Chondrocyte (in vitro differentiated cells): ENCODE results near the gene DHRS12. TPM values are rescaled to one million over a fixed set of nuclear protein-coding genes. Genes with fewer than 3 reads are reported as not detected.

Experiments used
- DNase-seq: peaks from one replicate; pipeline ENCODE4 v3.0.0; 2021; ENCODE audit warnings: mixed read lengths, low spot score
- H3K27ac Mint-ChIP-seq: one replicate; pipeline ENCODE4 v1.8.0; 2021; ENCODE audit warnings: mild to moderate bottlenecking, moderate library complexity, mixed read lengths; ENCODE audit not compliant: unreplicated experiment
- H3K27me3 Mint-ChIP-seq: 2 replicates; pipeline ENCODE4 v1.8.0; 2021; ENCODE audit warnings: low read depth, mixed read lengths
- H3K36me3 Mint-ChIP-seq: 2 replicates; pipeline ENCODE4 v1.8.0; 2021; ENCODE audit warnings: low read depth, mixed read lengths
- H3K4me1 Mint-ChIP-seq: 2 replicates; pipeline ENCODE4 v1.8.0; 2021; ENCODE audit warnings: low read depth, mild to moderate bottlenecking, mixed read lengths
- H3K4me3 Mint-ChIP-seq: one replicate; pipeline ENCODE4 v1.8.0; 2021; ENCODE audit warnings: mild to moderate bottlenecking, moderate library complexity, mixed read lengths; ENCODE audit not compliant: unreplicated experiment
- H3K9me3 Mint-ChIP-seq: 2 replicates; pipeline ENCODE4 v1.8.0; 2021; ENCODE audit warnings: low read depth, mixed read lengths
- total RNA-seq: library from RNA; stranded (reverse); gene quantifications from 3 replicates; pipeline ENCODE4 v1.2.1, GENCODE V29; 2021
- TF ChIP-seq, protein P1 (sequence below): fragments of 200-600 bp; sonication (generic); IDR thresholded peaks from 2 replicates; pipeline ENCODE4 v1.5.0; 2021; ENCODE audit warnings: antibody characterized with exemption, mild to moderate bottlenecking, moderate library complexity

Gene DHRS12
- total RNA-seq, 1 donor from 2014 or later, result 7.6 TPM

DNA sequence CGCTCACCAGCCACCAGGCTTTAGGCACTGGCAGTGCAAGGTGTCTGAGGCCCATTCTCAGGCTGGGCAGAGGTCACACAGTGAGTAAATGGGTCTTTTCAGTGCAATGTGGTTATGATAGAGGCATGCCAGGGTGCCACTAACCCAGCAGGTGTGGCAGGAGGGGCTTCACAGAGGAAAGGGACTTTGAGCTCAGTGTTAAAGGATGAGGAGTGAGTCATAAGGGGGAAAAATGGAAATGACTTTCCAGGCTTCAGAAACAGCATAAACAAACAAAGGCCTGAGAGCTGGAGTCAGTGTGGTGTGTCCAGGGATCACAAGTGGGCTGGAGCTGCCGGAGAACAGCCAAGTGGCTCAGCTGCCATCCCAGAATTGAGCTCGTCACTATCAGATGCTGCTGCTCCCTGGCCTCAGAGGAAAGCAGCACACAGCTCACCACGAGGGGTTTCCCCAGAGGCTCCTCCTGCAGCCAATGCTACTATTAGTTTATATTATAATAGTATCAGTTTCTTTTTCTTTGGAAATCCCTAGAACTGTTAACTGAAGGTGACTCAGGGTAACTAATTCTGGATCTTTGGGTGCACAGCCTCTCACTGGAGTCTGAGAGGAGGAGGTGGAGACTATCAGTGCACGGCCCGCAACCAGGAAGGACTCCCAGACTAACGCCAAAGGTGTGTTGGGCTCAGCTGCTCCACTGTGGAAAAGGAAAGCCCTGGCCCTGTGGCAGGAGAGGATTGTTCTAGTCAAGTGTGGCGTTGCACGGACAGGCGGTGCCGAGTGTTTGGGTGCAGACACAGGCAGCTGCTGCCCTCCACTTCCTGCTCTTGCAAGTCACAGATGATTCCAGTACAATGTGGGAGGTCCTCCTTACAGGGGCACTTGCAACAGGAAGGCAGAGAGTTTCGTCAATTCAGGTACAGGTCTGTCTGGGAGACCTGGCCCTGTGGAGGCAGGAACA lies 39.5 kb downstream of the DHRS12 start:
- TF ChIP-seq, protein P1, sequence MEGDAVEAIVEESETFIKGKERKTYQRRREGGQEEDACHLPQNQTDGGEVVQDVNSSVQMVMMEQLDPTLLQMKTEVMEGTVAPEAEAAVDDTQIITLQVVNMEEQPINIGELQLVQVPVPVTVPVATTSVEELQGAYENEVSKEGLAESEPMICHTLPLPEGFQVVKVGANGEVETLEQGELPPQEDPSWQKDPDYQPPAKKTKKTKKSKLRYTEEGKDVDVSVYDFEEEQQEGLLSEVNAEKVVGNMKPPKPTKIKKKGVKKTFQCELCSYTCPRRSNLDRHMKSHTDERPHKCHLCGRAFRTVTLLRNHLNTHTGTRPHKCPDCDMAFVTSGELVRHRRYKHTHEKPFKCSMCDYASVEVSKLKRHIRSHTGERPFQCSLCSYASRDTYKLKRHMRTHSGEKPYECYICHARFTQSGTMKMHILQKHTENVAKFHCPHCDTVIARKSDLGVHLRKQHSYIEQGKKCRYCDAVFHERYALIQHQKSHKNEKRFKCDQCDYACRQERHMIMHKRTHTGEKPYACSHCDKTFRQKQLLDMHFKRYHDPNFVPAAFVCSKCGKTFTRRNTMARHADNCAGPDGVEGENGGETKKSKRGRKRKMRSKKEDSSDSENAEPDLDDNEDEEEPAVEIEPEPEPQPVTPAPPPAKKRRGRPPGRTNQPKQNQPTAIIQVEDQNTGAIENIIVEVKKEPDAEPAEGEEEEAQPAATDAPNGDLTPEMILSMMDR, result peak; percentile 10
- Mint-ChIP-seq H3K9me3 (no peaks in the 10 kb centered on the region), H3K27ac (peak overlapping the region; percentile 59), H3K4me3 (no peak overlapping the region), H3K4me1 (peaks cover 13% of the 10 kb centered on the region), H3K27me3 (no peaks in the 10 kb centered on the region), H3K36me3 (peaks cover 4% of the 10 kb centered on the region)
- DNase-seq, result no peak

DNA sequence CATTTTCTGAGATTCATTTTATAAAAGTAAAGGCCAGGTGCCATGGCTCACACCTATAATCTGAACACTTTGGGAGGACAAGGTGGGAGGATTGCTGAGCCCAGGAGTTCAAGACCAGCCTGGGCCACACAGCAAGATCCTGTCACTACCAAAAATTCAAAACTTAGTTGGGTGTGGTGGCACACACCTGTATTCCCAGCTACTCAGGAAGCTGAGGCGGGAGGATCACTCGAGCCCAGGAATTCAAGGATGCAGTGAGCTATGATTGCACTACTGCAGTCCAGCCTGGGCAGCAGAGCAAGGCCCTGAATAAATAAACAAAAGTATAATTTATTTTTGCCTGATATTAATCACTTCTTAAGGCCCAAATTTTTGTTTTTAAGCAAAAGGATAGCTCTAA lies 40.5 kb downstream of the DHRS12 start:
- TF ChIP-seq, protein P1, result no peak
- Mint-ChIP-seq H3K27me3 (no peaks in the 10 kb centered on the region), H3K4me1 (peaks cover 13% of the 10 kb centered on the region), H3K4me3 (no peak overlapping the region), H3K27ac (no peak overlapping the region), H3K9me3 (no peaks in the 10 kb centered on the region), H3K36me3 (peaks cover 4% of the 10 kb centered on the region)
- no peak for DNase-seq

DNA sequence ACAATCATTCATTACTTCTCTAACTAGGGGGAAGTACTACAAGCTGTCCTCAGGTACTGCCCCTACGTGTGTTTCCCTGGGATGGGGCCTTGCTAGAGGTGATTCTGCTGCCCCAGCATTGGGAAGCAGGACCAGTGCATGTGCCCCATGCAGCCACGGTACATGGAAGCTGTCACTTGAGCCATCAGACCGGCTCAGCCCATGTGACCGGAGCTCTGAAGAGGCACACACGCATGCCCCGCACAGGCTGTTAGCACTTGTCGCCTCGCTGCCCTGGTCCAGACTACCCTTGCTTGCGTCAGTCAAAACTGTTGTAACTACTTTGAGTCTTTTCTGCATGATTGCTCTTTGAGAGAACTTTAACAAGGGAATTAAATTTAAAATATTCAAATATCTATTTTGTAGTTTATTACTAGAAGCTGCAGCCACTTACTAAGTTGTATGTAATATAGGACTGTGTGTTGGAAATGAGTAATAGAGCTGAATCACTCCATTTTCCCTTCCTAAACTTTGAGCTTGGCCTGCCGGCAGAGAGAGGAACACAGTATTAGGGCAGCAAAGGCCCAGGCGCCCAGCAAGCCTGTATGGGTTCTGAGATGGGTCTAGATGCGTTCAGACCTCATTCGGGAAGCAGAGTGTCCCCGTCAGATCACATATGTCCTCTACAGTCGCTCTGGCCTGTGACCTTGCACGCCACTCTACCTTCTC lies 42.2 kb downstream of the DHRS12 start:
- no peak for DNase-seq
- TF ChIP-seq, protein P1, result no peak
- Mint-ChIP-seq H3K4me1 (peaks cover 13% of the 10 kb centered on the region), H3K36me3 (peaks cover 5% of the 10 kb centered on the region), H3K4me3 (no peak overlapping the region), H3K27ac (no peak overlapping the region), H3K9me3 (no peaks in the 10 kb centered on the region), H3K27me3 (no peaks in the 10 kb centered on the region)

DNA sequence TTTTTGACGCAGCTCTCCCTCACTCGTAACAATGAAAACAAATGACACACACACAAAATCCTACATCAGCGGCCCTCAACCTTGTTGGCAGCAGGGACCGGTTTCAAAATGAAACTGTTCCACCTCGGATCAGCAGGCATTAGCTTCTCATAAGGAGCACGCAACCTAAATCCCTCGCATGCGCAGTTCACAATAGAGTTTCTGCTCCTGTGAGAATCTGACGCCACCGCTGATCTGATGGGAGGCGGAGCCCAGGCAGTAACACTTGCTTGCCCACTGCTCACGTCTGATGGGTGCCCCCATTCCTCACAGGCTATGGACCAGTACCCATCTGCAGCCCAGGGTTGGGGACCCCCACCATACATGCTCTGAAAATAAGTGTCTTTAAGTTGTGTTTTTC lies 43.4 kb downstream of the DHRS12 start:
- H3K36me3 Mint-ChIP-seq, result peaks cover 3% of the 10 kb centered on the region
- H3K27ac Mint-ChIP-seq, result no peak overlapping the region
- H3K4me1 Mint-ChIP-seq, result peaks cover 13% of the 10 kb centered on the region
- DNase-seq, result no peak
- TF ChIP-seq, protein P1, result no peak
- no peaks in the 10 kb centered on the region for H3K9me3 Mint-ChIP-seq
- no peak overlapping the region for H3K4me3 Mint-ChIP-seq
- no peaks in the 10 kb centered on the region for H3K27me3 Mint-ChIP-seq

DNA sequence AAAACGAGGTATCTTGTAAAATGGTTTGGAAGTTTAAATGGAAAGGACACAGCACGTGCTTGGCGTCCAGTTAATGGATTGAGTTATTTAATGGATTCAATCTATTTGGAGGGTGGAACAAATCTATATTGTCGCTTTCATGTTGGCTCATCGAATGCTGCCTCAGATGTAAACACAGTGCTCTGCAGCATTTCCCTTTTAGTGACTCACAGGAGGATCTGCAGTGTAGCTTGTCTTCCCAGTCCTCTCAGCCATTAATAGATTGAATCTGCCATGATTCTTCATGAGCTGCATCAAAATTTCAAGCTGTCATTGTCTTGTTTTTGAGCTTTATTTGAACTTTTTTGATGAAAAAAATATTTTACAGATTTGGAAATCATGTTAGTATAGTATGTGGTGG lies 44.7 kb downstream of the DHRS12 start:
- Mint-ChIP-seq H3K27ac (no peak overlapping the region), H3K9me3 (no peaks in the 10 kb centered on the region), H3K27me3 (no peaks in the 10 kb centered on the region), H3K4me3 (no peak overlapping the region), H3K36me3 (peaks cover 3% of the 10 kb centered on the region), H3K4me1 (peaks cover 4% of the 10 kb centered on the region)
- DNase-seq, result no peak
- TF ChIP-seq, protein P1, result no peak
